Panc1 (cell line): ENCODE data around the gene LLPH. TPM values are rescaled to one million over a fixed set of nuclear protein-coding genes. Genes with fewer than 3 reads are reported as not detected.

Source experiments
- ATAC-seq: fragments of 200-7000 bp; cut with Tn5 transposase; 2 replicates; pipeline ENCODE4 v1.9.1; 2020; ENCODE audit warnings: mild to moderate bottlenecking, moderate library complexity
- BruUV-seq: library from RNA; stranded (reverse); fragments of 400-500 nt; replicated peaks from 2 replicates; lab custom pipeline; 2021; lab: Mats Ljungman, UMichigan
- CTCF ChIA-PET: fragments of 300-600 bp; sonication (Branson Sonifier 250); formaldehyde crosslinking; loops from one replicate; lab custom pipeline; 2022; ENCODE audit warnings: antibody characterized with exemption; lab: Charles Lee
- POLR2A ChIA-PET: fragments of 300-600 bp; sonication (Branson Sonifier 250); formaldehyde crosslinking; loops from one replicate; lab custom pipeline; 2022; ENCODE audit warnings: antibody characterized with exemption; lab: Charles Lee
- DNase-seq: peaks from one replicate; pipeline ENCODE4 v3.0.0-alpha.2; 2010; ENCODE audit warnings: low read depth, low spot score
- H3K27ac ChIP-seq: 2 replicates; pipeline ENCODE4 v1.5.1; 2011; ENCODE audit warnings: mild to moderate bottlenecking, low read length, inconsistent platforms
- H3K27me3 ChIP-seq: fragments of 200-500 bp; sonication (Bioruptor generic); 2 replicates; pipeline ENCODE4 v1.6.0; 2014; ENCODE audit warnings: low read length, inconsistent platforms; ENCODE audit not compliant: control insufficient read depth, insufficient read depth
- H3K36me3 ChIP-seq: fragments of 200-500 bp; sonication (Bioruptor generic); 2 replicates; pipeline ENCODE4 v1.5.1; 2014; ENCODE audit warnings: inconsistent platforms, mild to moderate bottlenecking, low read length, moderate library complexity; ENCODE audit not compliant: control insufficient read depth, insufficient read depth
- H3K4me1 ChIP-seq: 2 replicates; pipeline ENCODE4 v1.5.1; 2011; ENCODE audit warnings: inconsistent platforms, mild to moderate bottlenecking, low read length, moderate library complexity; ENCODE audit not compliant: control insufficient read depth, insufficient read depth
- H3K4me3 ChIP-seq, 2 experiments: 2 replicates each; pipeline ENCODE4 v1.5.1; 2011 to 2012; ENCODE audit warnings: low read depth in 2 of 2, low read length in 2 of 2, mild to moderate bottlenecking in 2 of 2, inconsistent platforms in 1 of 2, moderate library complexity in 1 of 2
- H3K9me3 ChIP-seq: fragments of 200-500 bp; sonication (Bioruptor generic); 2 replicates; pipeline ENCODE4 v1.5.1; 2014; ENCODE audit warnings: low read depth, mild to moderate bottlenecking, inconsistent platforms, low read length, moderate library complexity; ENCODE audit not compliant: control insufficient read depth, insufficient read depth
- POLR2AphosphoS5 ChIP-seq: IDR thresholded peaks from 2 replicates; pipeline ENCODE4 v1.6.1; 2012; ENCODE audit warnings: mild to moderate bottlenecking, low read depth, low read length, moderate library complexity
- SIN3A ChIP-seq: IDR thresholded peaks from 2 replicates; pipeline ENCODE4 v1.6.1; 2012; ENCODE audit warnings: low read depth, mild to moderate bottlenecking, low read length, moderate library complexity, borderline replicate concordance; ENCODE audit not compliant: insufficient read depth
- TCF7L2 ChIP-seq: IDR thresholded peaks from 2 replicates; pipeline ENCODE4 v1.6.1; 2011; ENCODE audit warnings: mild to moderate bottlenecking, low read depth, low read length, inconsistent platforms
- in situ Hi-C: cut with HindIII; loops from 2 replicates; pipeline ENCODE4 v1.10.0; 2016; ENCODE audit warnings: low sequenced_read_pairs, low pct_unique_long_range_greater_than_20kb
- intact Hi-C: fragments of 100-400 bp; cut with micrococcal nuclease; formaldehyde crosslinking; loops from one replicate; pipeline ENCODE4 v1.10.0; 2022; ENCODE audit not compliant: unreplicated experiment
- total RNA-seq: library from RNA; stranded (reverse); gene quantifications from one replicate; pipeline ENCODE4 v1.2.1, GENCODE V29; 2021; ENCODE audit not compliant: unreplicated experiment
- TF ChIP-seq, protein P1 (sequence below), 2 experiments: IDR thresholded peaks; 2 replicates each; pipeline ENCODE4 v1.6.1; 2011 to 2012; ENCODE audit warnings: low read depth in 2 of 2, control low read depth in 1 of 2, low read length in 1 of 2, mild to moderate bottlenecking in 1 of 2, moderate library complexity in 1 of 2; ENCODE audit not compliant: insufficient read depth in 1 of 2
- TF ChIP-seq, protein P2 (sequence below): fragments of 450-650 bp; IDR thresholded peaks from 2 replicates; pipeline ENCODE4 v1.5.1; 2017; ENCODE audit warnings: mild to moderate bottlenecking

LLPH gene
- total RNA-seq, 1 experiment from 2014 or later, result 40.5 TPM

DNA sequence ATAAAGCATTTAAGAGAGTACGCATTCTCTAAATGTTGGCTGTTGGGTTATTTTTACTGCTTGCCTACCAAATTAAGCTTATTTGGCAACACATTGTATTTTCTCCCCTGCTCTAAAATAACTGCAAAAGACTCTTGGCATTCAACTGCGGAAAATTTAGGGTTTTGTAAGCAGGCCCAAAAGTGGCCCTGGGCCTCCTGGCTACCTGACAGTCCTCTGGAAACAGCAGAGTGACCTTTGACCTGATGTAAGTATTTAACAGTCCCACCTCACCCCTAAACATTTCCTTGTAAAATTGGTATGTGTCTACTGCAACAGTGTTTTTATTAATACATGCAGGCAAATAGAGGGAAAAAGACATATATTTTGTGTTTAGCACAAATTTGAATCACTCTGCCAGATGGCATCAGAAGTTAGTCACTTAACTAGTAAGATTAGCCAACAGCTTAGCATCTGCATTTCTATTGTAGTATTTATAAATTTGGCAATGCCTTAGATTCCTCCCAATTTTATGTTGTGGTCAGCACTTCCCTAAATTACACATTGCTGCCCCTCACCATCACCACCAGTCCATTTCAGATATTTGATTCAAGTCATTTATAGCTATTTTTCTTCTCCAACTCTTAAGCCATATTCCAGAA lies 11.2 kb downstream of the LLPH start:
- in situ Hi-C loops (no loop called here), intact Hi-C loops (loop anchor here (10.0 kb wide), 1 partner anchor 1225 kb away; no protein-coding TSS in a partner anchor)
- no peak overlapping the region for H3K4me3 ChIP-seq
- no peak overlapping the region for H3K27ac ChIP-seq
- TF ChIP-seq POLR2AphosphoS5 (no peak), TCF7L2 (no peak), SIN3A (no peak)
- TF ChIP-seq, protein P1, sequence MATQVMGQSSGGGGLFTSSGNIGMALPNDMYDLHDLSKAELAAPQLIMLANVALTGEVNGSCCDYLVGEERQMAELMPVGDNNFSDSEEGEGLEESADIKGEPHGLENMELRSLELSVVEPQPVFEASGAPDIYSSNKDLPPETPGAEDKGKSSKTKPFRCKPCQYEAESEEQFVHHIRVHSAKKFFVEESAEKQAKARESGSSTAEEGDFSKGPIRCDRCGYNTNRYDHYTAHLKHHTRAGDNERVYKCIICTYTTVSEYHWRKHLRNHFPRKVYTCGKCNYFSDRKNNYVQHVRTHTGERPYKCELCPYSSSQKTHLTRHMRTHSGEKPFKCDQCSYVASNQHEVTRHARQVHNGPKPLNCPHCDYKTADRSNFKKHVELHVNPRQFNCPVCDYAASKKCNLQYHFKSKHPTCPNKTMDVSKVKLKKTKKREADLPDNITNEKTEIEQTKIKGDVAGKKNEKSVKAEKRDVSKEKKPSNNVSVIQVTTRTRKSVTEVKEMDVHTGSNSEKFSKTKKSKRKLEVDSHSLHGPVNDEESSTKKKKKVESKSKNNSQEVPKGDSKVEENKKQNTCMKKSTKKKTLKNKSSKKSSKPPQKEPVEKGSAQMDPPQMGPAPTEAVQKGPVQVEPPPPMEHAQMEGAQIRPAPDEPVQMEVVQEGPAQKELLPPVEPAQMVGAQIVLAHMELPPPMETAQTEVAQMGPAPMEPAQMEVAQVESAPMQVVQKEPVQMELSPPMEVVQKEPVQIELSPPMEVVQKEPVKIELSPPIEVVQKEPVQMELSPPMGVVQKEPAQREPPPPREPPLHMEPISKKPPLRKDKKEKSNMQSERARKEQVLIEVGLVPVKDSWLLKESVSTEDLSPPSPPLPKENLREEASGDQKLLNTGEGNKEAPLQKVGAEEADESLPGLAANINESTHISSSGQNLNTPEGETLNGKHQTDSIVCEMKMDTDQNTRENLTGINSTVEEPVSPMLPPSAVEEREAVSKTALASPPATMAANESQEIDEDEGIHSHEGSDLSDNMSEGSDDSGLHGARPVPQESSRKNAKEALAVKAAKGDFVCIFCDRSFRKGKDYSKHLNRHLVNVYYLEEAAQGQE (IDR thresholded peaks at IDR 0.05; ENCODE audit: insufficient read depth in 1 of 2, low read depth in 2 of 2, low read length in 1 of 2), result no peak
- TF ChIP-seq, protein P2, sequence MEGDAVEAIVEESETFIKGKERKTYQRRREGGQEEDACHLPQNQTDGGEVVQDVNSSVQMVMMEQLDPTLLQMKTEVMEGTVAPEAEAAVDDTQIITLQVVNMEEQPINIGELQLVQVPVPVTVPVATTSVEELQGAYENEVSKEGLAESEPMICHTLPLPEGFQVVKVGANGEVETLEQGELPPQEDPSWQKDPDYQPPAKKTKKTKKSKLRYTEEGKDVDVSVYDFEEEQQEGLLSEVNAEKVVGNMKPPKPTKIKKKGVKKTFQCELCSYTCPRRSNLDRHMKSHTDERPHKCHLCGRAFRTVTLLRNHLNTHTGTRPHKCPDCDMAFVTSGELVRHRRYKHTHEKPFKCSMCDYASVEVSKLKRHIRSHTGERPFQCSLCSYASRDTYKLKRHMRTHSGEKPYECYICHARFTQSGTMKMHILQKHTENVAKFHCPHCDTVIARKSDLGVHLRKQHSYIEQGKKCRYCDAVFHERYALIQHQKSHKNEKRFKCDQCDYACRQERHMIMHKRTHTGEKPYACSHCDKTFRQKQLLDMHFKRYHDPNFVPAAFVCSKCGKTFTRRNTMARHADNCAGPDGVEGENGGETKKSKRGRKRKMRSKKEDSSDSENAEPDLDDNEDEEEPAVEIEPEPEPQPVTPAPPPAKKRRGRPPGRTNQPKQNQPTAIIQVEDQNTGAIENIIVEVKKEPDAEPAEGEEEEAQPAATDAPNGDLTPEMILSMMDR, result no peak
- ChIA-PET POLR2A (no interaction called here), CTCF (no interaction called here)
- BruUV-seq, result no TSS peak
- ATAC-seq (no peak), DNase-seq (no peak)
- peaks cover 22% of the 10 kb centered on the region; the same call in 1 of the 2 replicates for H3K36me3 ChIP-seq
- H3K4me1 ChIP-seq, result no peaks in the 10 kb centered on the region
- H3K27me3 ChIP-seq, result no peaks in the 10 kb centered on the region
- H3K9me3 ChIP-seq, result no peaks in the 10 kb centered on the region

DNA sequence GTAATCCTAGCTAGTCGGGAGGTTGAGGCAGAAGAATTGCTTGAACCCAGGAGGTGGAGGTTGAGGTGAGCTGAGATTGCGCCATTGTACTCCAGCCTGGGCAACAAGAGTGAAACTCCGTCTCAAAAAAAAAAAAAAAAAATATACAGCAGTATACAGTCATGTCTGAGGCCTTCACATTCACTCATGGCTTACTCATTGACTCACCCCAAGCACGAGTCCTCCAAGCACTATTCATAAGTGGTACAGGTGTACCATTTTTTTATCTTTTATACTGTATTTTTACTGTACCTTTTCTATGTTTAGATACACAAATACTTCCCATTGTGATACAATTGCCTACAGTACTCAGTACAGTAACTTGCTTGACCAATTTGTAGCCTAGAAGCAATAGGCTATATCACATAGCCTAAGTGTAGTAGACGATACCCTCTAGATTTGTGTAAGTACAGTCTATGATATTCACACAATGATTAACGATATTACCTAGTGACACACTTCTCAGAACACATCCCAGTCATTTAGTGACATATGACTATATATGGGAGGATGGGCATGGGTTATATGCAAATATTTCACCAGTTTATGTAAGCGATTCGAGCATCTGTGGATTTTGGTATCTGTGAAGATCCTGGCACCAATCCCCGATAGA lies 12.2 kb downstream of the LLPH start:
- Histone ChIP-seq H3K27me3 (no peaks in the 10 kb centered on the region), H3K4me3 (no peak overlapping the region), H3K27ac (no peak overlapping the region), H3K9me3 (no peaks in the 10 kb centered on the region), H3K36me3 (peaks cover 14% of the 10 kb centered on the region; the same call in 1 of the 2 replicates), H3K4me1 (no peaks in the 10 kb centered on the region)
- in situ Hi-C loops, result no loop called here
- CTCF ChIA-PET, result interaction anchor here (0.5 kb wide), 1 partner anchor 743 kb away, joined by 3 read pairs; no protein-coding TSS in a partner anchor
- DNase-seq (no peak), ATAC-seq (peak; percentile 62)
- intact Hi-C loops, result loop anchor here (10.0 kb wide), 1 partner anchor 1224 kb away; no protein-coding TSS in a partner anchor
- BruUV-seq, result no TSS peak
- TF ChIP-seq, protein P1 (IDR thresholded peaks at IDR 0.05; ENCODE audit: insufficient read depth in 1 of 2, low read depth in 2 of 2, low read length in 1 of 2), result no peak
- TF ChIP-seq POLR2AphosphoS5, result no peak
- no peak for TF ChIP-seq SIN3A
- TF ChIP-seq TCF7L2, result no peak
- TF ChIP-seq, protein P2, result no peak
- POLR2A ChIA-PET, result interaction anchor here (0.7 kb wide), 1 partner anchor 294 kb away, joined by 11 read pairs; the partner anchor contains the start of gene HMGA2
